SHP77 (cell line): ENCODE measurements around the gene BEGAIN.

Experiments used
- DNase-seq, 2 experiments: peaks; one replicate each; lab custom pipeline; 2025; lab: John Stamatoyannopoulos, UW

Gene BEGAIN

GRCh38 chr14:100536721-100537445, 50.3 kb downstream of the BEGAIN start:
- DNase-seq, result no peak

- no peak for DNase-seq
These were observed 51.1 kb downstream of the BEGAIN start for GRCh38 chr14:100536121-100536510.

GRCh38 chr14:100535287-100536120, 51.7 kb downstream of the BEGAIN start:
- DNase-seq, result no peak

DNA sequence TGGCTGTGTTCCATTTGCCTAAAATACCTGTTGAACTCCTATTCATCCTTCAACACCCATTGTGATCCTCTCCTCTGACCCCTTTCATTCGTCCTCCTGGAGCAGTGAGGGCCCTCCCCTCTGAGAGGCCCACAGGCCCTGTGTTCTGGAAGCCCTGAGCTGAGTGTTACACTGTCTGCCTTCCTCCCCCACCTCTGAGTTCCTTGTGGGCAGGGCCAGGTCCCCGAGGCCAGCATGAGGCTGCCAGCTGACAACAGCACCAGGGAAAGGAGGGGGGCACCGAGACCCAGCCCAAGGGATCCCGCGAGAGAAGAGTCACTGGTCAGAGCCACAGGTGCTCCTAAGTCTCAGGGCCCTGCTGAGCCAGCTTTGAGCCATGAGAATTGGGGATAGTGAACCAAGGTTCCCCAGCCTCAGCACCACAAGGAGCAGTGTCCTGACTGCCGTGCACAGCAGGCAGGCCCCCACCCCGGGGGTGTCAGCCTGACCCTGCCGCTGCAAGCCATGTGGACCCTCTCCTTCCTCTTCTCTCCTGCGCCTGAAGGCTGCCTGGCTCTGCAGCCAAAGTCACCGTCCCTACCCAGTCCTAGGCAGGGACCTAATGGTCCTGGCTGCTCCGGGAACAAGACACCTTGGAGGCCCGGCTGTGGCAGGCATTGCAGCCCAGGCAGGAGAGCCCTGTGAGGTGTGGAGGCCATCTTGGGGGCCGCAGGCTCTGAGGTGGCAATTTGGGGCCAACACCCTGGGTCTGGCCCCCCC, 52.5 kb downstream of the BEGAIN start:
- no peak for DNase-seq

GRCh38 chr14:100533656-100534485, 53.3 kb downstream of the BEGAIN start:
- DNase-seq, result no peak

- DNase-seq, result no peak
These were observed 54.1 kb downstream of the BEGAIN start for GRCh38 chr14:100532906-100533655.

GRCh38 chr14:100532154-100532861, 54.9 kb downstream of the BEGAIN start:
- no peak for DNase-seq

GRCh38 chr14:100531152-100532121, 55.8 kb downstream of the BEGAIN start:
- no peak for DNase-seq

GRCh38 chr14:100530270-100531072, 56.7 kb downstream of the BEGAIN start:
- DNase-seq, result no peak

GRCh38 chr14:100529561-100530031, 57.6 kb downstream of the BEGAIN start:
- DNase-seq, result no peak

GRCh38 chr14:100528962-100529560, 58.2 kb downstream of the BEGAIN start:
- no peak for DNase-seq

GRCh38 chr14:100526632-100527031, 60.6 kb downstream of the BEGAIN start:
- no peak for DNase-seq

- no peak for DNase-seq
These were observed 61.2 kb downstream of the BEGAIN start for GRCh38 chr14:100526057-100526456.

- DNase-seq, result no peak
These were observed 61.6 kb downstream of the BEGAIN start for GRCh38 chr14:100525615-100526014.

DNA sequence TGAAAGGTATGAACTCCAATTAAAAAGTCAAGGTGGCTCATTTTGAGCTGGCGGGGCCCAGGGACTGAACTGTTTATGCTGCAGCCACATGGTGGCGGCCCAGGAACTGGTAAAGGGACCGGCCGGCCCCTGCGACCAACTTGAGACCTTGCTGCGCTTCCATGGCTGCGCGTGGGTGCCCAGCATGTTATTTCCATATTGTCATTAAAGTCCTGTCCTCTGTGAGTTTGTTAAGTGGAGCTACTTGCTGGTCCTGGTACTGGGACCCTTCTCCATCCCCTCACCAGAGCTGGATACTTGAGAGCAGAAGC, 62.3 kb downstream of the BEGAIN start:
- DNase-seq, result no peak

- DNase-seq, result no peak
These were observed 62.8 kb downstream of the BEGAIN start for GRCh38 chr14:100524233-100524932.

DNA sequence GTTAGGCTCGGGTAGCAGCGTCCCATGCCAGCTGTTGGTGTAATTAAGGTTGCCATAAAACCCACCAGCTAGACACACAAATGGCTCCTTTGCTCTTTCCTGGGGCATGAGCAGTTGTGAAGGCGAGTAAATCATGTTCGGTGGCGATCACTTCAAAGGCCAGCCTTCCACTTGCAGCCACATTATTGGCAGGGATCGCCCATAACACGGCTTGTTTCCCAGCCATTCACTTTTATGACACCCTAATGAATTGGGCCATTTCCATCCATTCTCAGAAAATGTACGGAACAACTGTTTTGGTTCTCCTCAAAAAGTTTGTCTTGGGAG, 63.4 kb downstream of the BEGAIN start:
- DNase-seq, result no peak
